Chondrocyte (in vitro differentiated cells): ENCODE data around the gene USP6. TPM values are rescaled to one million over a fixed set of nuclear protein-coding genes. Genes with fewer than 3 reads are reported as not detected.
"Not testable (repeated sequence)": the region's sequence is repeated elsewhere in the genome, so short reads cannot be mapped to it uniquely, and the experiment has no call there.

Experiments used
- DNase-seq: peaks from one replicate; pipeline ENCODE4 v3.0.0; 2021; ENCODE audit warnings: mixed read lengths, low spot score
- H3K27ac Mint-ChIP-seq: one replicate; pipeline ENCODE4 v1.8.0; 2021; ENCODE audit warnings: mild to moderate bottlenecking, moderate library complexity, mixed read lengths; ENCODE audit not compliant: unreplicated experiment
- H3K27me3 Mint-ChIP-seq: 2 replicates; pipeline ENCODE4 v1.8.0; 2021; ENCODE audit warnings: low read depth, mixed read lengths
- H3K36me3 Mint-ChIP-seq: 2 replicates; pipeline ENCODE4 v1.8.0; 2021; ENCODE audit warnings: low read depth, mixed read lengths
- H3K4me1 Mint-ChIP-seq: 2 replicates; pipeline ENCODE4 v1.8.0; 2021; ENCODE audit warnings: low read depth, mild to moderate bottlenecking, mixed read lengths
- H3K4me3 Mint-ChIP-seq: one replicate; pipeline ENCODE4 v1.8.0; 2021; ENCODE audit warnings: mild to moderate bottlenecking, moderate library complexity, mixed read lengths; ENCODE audit not compliant: unreplicated experiment
- H3K9me3 Mint-ChIP-seq: 2 replicates; pipeline ENCODE4 v1.8.0; 2021; ENCODE audit warnings: low read depth, mixed read lengths
- CTCF ChIP-seq: fragments of 200-600 bp; sonication (generic); IDR thresholded peaks from 2 replicates; pipeline ENCODE4 v1.5.0; 2021; ENCODE audit warnings: antibody characterized with exemption, mild to moderate bottlenecking, moderate library complexity
- total RNA-seq: library from RNA; stranded (reverse); gene quantifications from 3 replicates; pipeline ENCODE4 v1.2.1, GENCODE V29; 2021

The USP6 gene
- total RNA-seq, 1 donor from 2014 or later = 0.12 TPM

GRCh38 chr17:5128905-5129535 is 13.2 kb downstream of the USP6 start:
- no peak overlapping the region for H3K4me3 Mint-ChIP-seq
- no peak for DNase-seq
- no peak for TF ChIP-seq CTCF
- peaks cover 15% of the 10 kb centered on the region for H3K27me3 Mint-ChIP-seq
- no peaks in the 10 kb centered on the region for H3K4me1 Mint-ChIP-seq
- no peak overlapping the region for H3K27ac Mint-ChIP-seq
- no peaks in the 10 kb centered on the region for H3K9me3 Mint-ChIP-seq
- no peaks in the 10 kb centered on the region for H3K36me3 Mint-ChIP-seq

- not testable (repeated sequence) for H3K4me3 Mint-ChIP-seq, H3K4me1 Mint-ChIP-seq, H3K27ac Mint-ChIP-seq, H3K36me3 Mint-ChIP-seq, H3K9me3 Mint-ChIP-seq, DNase-seq
- H3K27me3 Mint-ChIP-seq = peaks cover 15% of the 10 kb centered on the region
These were observed 13.9 kb downstream of the USP6 start for GRCh38 chr17:5129770-5130169.

GRCh38 chr17:5130261-5130660 is 14.4 kb downstream of the USP6 start:
- not testable (repeated sequence) for H3K4me3 Mint-ChIP-seq, DNase-seq, H3K4me1 Mint-ChIP-seq, H3K9me3 Mint-ChIP-seq, H3K36me3 Mint-ChIP-seq, H3K27ac Mint-ChIP-seq
- peaks cover 15% of the 10 kb centered on the region for H3K27me3 Mint-ChIP-seq

GRCh38 chr17:5130687-5131086 is 14.9 kb downstream of the USP6 start:
- H3K9me3 Mint-ChIP-seq, H3K4me1 Mint-ChIP-seq, H3K4me3 Mint-ChIP-seq, H3K36me3 Mint-ChIP-seq, DNase-seq, H3K27ac Mint-ChIP-seq: not testable (repeated sequence)
- H3K27me3 Mint-ChIP-seq = peaks cover 15% of the 10 kb centered on the region

GRCh38 chr17:5131146-5131715 is 15.4 kb downstream of the USP6 start:
- no peaks in the 10 kb centered on the region for H3K4me1 Mint-ChIP-seq
- no peak for TF ChIP-seq CTCF
- peaks cover 13% of the 10 kb centered on the region for H3K27me3 Mint-ChIP-seq
- H3K9me3 Mint-ChIP-seq = no peaks in the 10 kb centered on the region
- H3K4me3 Mint-ChIP-seq = no peak overlapping the region
- DNase-seq = no peak
- H3K27ac Mint-ChIP-seq = no peak overlapping the region
- no peaks in the 10 kb centered on the region for H3K36me3 Mint-ChIP-seq

- H3K9me3 Mint-ChIP-seq, H3K4me3 Mint-ChIP-seq, H3K27me3 Mint-ChIP-seq, H3K36me3 Mint-ChIP-seq, H3K4me1 Mint-ChIP-seq, H3K27ac Mint-ChIP-seq, DNase-seq: not testable (repeated sequence)
These were observed 16.1 kb downstream of the USP6 start for GRCh38 chr17:5131799-5132502.

GRCh38 chr17:5132503-5133225 is 16.8 kb downstream of the USP6 start:
- H3K4me3 Mint-ChIP-seq, H3K36me3 Mint-ChIP-seq, DNase-seq, H3K27me3 Mint-ChIP-seq, H3K27ac Mint-ChIP-seq, H3K9me3 Mint-ChIP-seq, H3K4me1 Mint-ChIP-seq: not testable (repeated sequence)
